Neural progenitor cell (in vitro differentiated cells): ENCODE measurements around the gene KCNMA1.

Experiments
- EZH2 ChIP-seq: fragments of 200-600 bp; sonication (generic); IDR thresholded peaks from 2 replicates; pipeline ENCODE4 v1.6.1; 2017; ENCODE audit warnings: antibody characterized with exemption, mild to moderate bottlenecking, moderate library complexity
- TF ChIP-seq, protein P1 (sequence below): fragments of 200-600 bp; sonication (generic); IDR thresholded peaks from 2 replicates; pipeline ENCODE4 v1.5.1; 2017; ENCODE audit warnings: antibody characterized with exemption, mild to moderate bottlenecking

DNA sequence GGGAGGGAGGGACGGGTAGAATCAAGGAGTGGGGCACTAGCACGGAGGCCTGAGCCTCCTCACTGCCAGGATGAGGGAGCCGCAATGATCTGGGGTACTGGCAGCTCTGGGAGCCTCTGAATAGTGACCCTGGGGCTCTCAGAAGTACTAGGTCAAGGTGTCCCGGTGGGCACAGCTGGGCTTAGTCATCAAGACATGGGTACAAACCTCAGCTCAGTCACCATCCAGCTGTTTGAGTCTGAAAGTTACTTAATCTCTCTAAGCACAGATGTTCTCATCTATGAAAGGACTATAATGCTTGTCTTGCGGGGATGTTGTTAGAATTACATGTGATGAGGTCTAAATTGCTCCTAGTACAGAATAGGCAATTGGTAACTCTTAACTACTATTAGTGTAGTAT is 276.8 kb downstream of the KCNMA1 start:
- TF ChIP-seq, protein P1, sequence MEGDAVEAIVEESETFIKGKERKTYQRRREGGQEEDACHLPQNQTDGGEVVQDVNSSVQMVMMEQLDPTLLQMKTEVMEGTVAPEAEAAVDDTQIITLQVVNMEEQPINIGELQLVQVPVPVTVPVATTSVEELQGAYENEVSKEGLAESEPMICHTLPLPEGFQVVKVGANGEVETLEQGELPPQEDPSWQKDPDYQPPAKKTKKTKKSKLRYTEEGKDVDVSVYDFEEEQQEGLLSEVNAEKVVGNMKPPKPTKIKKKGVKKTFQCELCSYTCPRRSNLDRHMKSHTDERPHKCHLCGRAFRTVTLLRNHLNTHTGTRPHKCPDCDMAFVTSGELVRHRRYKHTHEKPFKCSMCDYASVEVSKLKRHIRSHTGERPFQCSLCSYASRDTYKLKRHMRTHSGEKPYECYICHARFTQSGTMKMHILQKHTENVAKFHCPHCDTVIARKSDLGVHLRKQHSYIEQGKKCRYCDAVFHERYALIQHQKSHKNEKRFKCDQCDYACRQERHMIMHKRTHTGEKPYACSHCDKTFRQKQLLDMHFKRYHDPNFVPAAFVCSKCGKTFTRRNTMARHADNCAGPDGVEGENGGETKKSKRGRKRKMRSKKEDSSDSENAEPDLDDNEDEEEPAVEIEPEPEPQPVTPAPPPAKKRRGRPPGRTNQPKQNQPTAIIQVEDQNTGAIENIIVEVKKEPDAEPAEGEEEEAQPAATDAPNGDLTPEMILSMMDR, result no peak
- no peak for TF ChIP-seq EZH2
